Activated naive CD4-positive, alpha-beta T cell treated with Interleukin-2 at 50 U/mL for 16 hours (primary cell): ENCODE results near the gene NBEA.

Experiments
- DNase-seq: peaks from one replicate; pipeline ENCODE4 v3.0.0-alpha.2; 2020

The NBEA gene

GRCh38 chr13:35191883-35192282 is 249.8 kb downstream of the NBEA start:
- DNase-seq: no peak

GRCh38 chr13:35198613-35199200 is 256.6 kb downstream of the NBEA start:
- DNase-seq: no peak

GRCh38 chr13:35208587-35208986 is 266.5 kb downstream of the NBEA start:
- no peak for DNase-seq

GRCh38 chr13:35210261-35210660 is 268.2 kb downstream of the NBEA start:
- DNase-seq: no peak

GRCh38 chr13:35211949-35212348 is 269.9 kb downstream of the NBEA start:
- DNase-seq: no peak

GRCh38 chr13:35213911-35214310 is 271.8 kb downstream of the NBEA start:
- no peak for DNase-seq

- DNase-seq: no peak
Measured at GRCh38 chr13:35216131-35216530, 274.1 kb downstream of the NBEA start.

- DNase-seq: no peak
Measured at GRCh38 chr13:35219021-35219420, 277.0 kb downstream of the NBEA start.

- DNase-seq: no peak
Measured at GRCh38 chr13:35225159-35225558, 283.1 kb downstream of the NBEA start.

- DNase-seq: no peak
Measured at GRCh38 chr13:35225582-35225981, 283.5 kb downstream of the NBEA start.

GRCh38 chr13:35228536-35228935 is 286.5 kb downstream of the NBEA start:
- no peak for DNase-seq

- DNase-seq: no peak
Measured at GRCh38 chr13:35231426-35231825, 289.4 kb downstream of the NBEA start.

GRCh38 chr13:35238274-35238673 is 296.2 kb downstream of the NBEA start:
- no peak for DNase-seq

- DNase-seq: no peak
Measured at GRCh38 chr13:35252536-35253205, 310.6 kb downstream of the NBEA start.

- DNase-seq: no peak
Measured at GRCh38 chr13:35255241-35255640, 313.2 kb downstream of the NBEA start.

GRCh38 chr13:35256459-35257148 is 314.5 kb downstream of the NBEA start:
- DNase-seq: no peak

GRCh38 chr13:35260316-35260715 is 318.2 kb downstream of the NBEA start:
- DNase-seq: no peak

- DNase-seq: no peak
Measured at GRCh38 chr13:35266412-35266811, 324.3 kb downstream of the NBEA start.

- DNase-seq: no peak
Measured at GRCh38 chr13:35278917-35279316, 336.8 kb downstream of the NBEA start.

- no peak for DNase-seq
Measured at GRCh38 chr13:35279500-35279899, 337.4 kb downstream of the NBEA start.

GRCh38 chr13:35283856-35284255 is 341.8 kb downstream of the NBEA start:
- DNase-seq: no peak

- no peak for DNase-seq
Measured at GRCh38 chr13:35285677-35286076, 343.6 kb downstream of the NBEA start.

- DNase-seq: no peak
Measured at GRCh38 chr13:35292329-35292728, 350.3 kb downstream of the NBEA start.

GRCh38 chr13:35293579-35294226 is 351.6 kb downstream of the NBEA start:
- no peak for DNase-seq
